Kasumi-1 (cell line): Measurements from ENCODE around the gene NLE1.
A peak's percentile ranks its signal among the peaks of the same experiment; 100 is the strongest.

Experiments used
- DNase-seq, 2 experiments: peaks; one replicate each; lab custom pipeline; 2025; lab: John Stamatoyannopoulos, UW

The NLE1 gene

GRCh38 chr17:35086164-35086563 is 55.9 kb downstream of the NLE1 start:
- DNase-seq = no peak

DNA sequence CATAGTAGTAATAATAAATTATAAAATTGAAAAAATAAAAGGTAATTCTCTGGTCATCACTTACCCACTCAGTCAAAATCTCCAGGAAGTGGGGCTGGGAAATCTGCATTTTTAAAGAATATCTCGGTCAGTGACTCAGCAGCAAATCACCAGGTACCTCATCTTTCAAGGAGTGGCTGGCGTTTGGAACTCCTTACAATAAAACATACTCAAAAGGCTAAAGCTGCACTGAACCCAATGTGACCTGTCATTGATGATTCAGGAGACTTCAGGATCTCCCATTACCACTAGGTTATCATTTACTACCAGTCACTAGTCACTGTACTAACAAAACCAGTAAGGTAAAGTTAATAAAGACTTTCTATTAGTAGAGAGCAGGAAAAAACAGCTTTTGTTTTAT is 57.1 kb downstream of the NLE1 start:
- no peak for DNase-seq

GRCh38 chr17:35083071-35083470 is 59.0 kb downstream of the NLE1 start:
- no peak for DNase-seq

DNA sequence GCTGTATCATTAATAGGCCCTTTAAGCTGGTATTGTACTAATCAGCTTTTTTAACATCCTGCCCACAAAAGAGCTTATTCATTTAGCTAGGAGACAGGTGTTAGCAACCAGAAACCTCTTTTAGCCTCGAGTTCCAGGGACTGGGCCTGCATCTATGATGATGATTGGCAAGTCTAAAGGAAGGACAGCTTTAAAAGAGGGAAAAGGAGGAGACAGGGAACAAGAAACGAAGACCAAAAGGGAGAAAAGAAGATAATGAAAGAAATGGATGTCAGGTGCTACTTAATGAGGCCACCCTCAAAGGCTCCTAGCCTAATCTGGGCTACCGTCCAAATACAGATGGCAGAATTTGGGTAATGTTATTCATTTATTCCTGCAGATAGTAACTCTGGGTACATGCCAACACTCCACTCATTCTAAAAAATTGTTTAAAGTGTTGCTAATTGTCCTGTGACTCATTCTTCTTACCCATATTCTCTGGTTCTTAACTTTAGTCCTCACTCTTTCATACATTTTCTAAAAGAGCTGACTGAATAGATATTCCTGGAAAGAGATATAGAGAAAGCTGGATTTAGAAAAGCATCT is 59.9 kb downstream of the NLE1 start:
- DNase-seq = no peak

DNA sequence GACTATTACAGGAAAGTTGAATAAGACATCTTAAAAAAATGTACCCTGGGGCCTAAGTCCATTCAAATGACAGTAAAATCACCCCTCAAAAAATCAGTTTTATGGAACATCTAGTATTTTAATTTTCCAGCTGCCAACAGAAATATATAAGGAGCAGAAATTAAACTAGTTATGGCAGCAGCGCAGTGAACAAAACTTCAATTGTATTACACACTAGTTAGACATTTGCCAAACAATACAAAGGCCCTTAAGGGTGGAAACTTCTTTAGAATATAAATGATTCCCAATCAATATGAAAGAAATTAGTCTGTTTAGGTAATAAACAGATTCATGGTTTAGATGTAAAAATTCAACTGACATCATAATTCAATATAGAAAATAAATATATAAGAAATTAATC is 60.5 kb downstream of the NLE1 start:
- no peak for DNase-seq

DNA sequence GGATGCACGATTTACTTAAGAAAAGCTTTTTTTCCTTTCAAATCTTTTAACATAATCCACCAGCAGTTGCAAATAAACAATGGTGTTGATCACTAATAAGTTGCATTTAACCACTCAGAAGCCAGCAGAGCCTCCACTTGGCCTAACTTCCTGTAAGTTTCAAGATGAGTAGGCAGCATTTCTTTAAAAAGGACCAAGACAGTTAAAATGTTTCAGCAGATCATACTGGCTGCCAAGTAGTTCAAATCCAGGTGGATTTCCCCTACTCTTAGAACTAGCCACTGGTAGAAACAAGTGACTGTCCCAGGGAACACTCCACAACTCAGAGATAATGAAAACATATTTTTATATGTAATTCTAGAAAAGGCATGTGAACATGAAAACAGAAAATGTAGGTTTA is 61.6 kb downstream of the NLE1 start:
- DNase-seq = peak; percentile 9 to 22

- no peak for DNase-seq
Observed at GRCh38 chr17:35079547-35080423, 62.3 kb downstream of the NLE1 start.
